ENCODE measurements around the gene YAP1. TPM values are rescaled to one million over a fixed set of nuclear protein-coding genes. Genes with fewer than 3 reads are reported as not detected.

Gene YAP1
- total and polyA plus RNA-seq, 2 of the 4 experiments (the other 2 are of a cell fraction), result 121 to 251 TPM

GRCh38 chr11:102186551-102187191, 76.4 kb downstream of the YAP1 start:
- Histone ChIP-seq H2AK5ac (ENCODE audit: low read depth, low read length) (peak overlapping the region; percentile 84), H3K36me3 (ENCODE audit: control insufficient read depth, insufficient read depth, low read length) (peaks cover 5% of the 10 kb centered on the region), H3K56ac (ENCODE audit: extremely low read depth, insufficient read depth, low read length) (no peak overlapping the region), H4K5ac (ENCODE audit: low read depth, low read length) (no peak overlapping the region), H3K4ac (ENCODE audit: low read depth, low read length) (0 out of 2 replicates have a peak overlapping the region, but pooled peaks have one; percentile 37), H3K4me3 (ENCODE audit: insufficient read depth, low read depth, low read length) (no peak overlapping the region), H4K91ac (ENCODE audit: insufficient read depth, low read depth, low read length) (0 out of 2 replicates have a peak overlapping the region, but pooled peaks have one; percentile 11), H2AFZ (replicated peaks; ENCODE audit: low read length, poor library complexity) (no peak overlapping the region), H2BK5ac (ENCODE audit: low read depth, low read length, poor library complexity, severe bottlenecking) (peak overlapping the region; percentile 32), H4K20me1 (ENCODE audit: insufficient read depth, low read length) (peaks cover 6% of the 10 kb centered on the region; the same call in 1 of the 2 replicates), H2BK15ac (ENCODE audit: low read depth, low read length) (peak overlapping the region; percentile 37; the same call in 1 of the 3 replicates), H2BK120ac (ENCODE audit: low read depth, low read length) (peak overlapping the region; percentile 33; the same call in 1 of the 2 replicates), H3K27ac (ENCODE audit: insufficient read depth, low read length) (peak overlapping the region; percentile 80; the same call in 1 of the 2 replicates), H3K9me3 (ENCODE audit: control insufficient read depth, insufficient read depth, low read length) (no peaks in the 10 kb centered on the region), H3K9ac (ENCODE audit: low read depth, low read length) (no peak overlapping the region), H4K8ac (ENCODE audit: low read depth in 2 of 2, low read length in 2 of 2) (peak overlapping the region; percentile 2 to 25; a peak in 1 of 4 replicates), H3K23ac (ENCODE audit: low read depth, low read length) (peak overlapping the region; percentile 82), H3K14ac (replicated peaks; ENCODE audit: low read depth, low read length) (peak overlapping the region; percentile 74; the same call in 1 of the 2 replicates), H3K79me1 (ENCODE audit: low read depth in 1 of 2, low read length in 2 of 2) (peaks cover 57 to 78% of the 10 kb centered on the region in 2 experiments), H2AK9ac (replicated peaks; ENCODE audit: low read depth, low read length, poor library complexity) (no peak overlapping the region), H3K9me1 (ENCODE audit: insufficient read depth, low read length) (peaks cover 17% of the 10 kb centered on the region), H3K27me3 (ENCODE audit: control insufficient read depth, insufficient read depth, low read length) (no peaks in the 10 kb centered on the region), H3K4me2 (ENCODE audit: low read depth, low read length) (peak overlapping the region; percentile 18), H3K18ac (ENCODE audit: low read depth, low read length) (peak overlapping the region; percentile 5; the same call in 1 of the 2 replicates), H3K4me1 (ENCODE audit: control insufficient read depth, insufficient read depth, low read length) (peaks cover 13% of the 10 kb centered on the region), H2BK20ac (ENCODE audit: low read depth, low read length) (peak overlapping the region; percentile 40; the same call in 1 of the 2 replicates)
- no peak for DNase-seq
- ChIA-PET POLR2A (ENCODE audit: unreplicated experiment) (interaction anchor here (0.6 to 0.7 kb wide), 2 partner anchors 16 to 24 kb away, joined by 3 read pairs; no protein-coding TSS in a partner anchor), CTCF (interaction anchor here (3.2 kb wide), 1 partner anchor 9 kb away, joined by 9 read pairs; no protein-coding TSS in a partner anchor)
- dilution Hi-C loops (cut with HindIII; ENCODE audit: low sequenced_read_pairs, unreplicated experiment), result no loop called here
- peak; percentile 32; the same call in 1 of the 2 replicates for ATAC-seq (ENCODE audit: low read depth)
- in situ Hi-C loops (cut with MboI; ENCODE audit: low sequenced_read_pairs), result no loop called here
- TF ChIP-seq CTCF (conservative IDR thresholded peaks at IDR 0.05; ENCODE audit: low read depth, low read length) (no peak), MAZ (IDR thresholded peaks at IDR 0.05; ENCODE audit: borderline replicate concordance, low read depth, low read length) (no peak), CEBPB (IDR thresholded peaks at IDR 0.05; ENCODE audit: low read depth, low read length) (no peak), POLR2A (IDR thresholded peaks at IDR 0.05; ENCODE audit: low read depth, low read length) (no peak), RCOR1 (IDR thresholded peaks at IDR 0.05; ENCODE audit: insufficient replicate concordance, low read length) (no peak), CHD1 (IDR thresholded peaks at IDR 0.05; ENCODE audit: low read depth, low read length) (no peak), RAD21 (IDR thresholded peaks at IDR 0.05; ENCODE audit: low read length) (no peak), SMC3 (IDR thresholded peaks at IDR 0.05; ENCODE audit: low read depth, low read length) (no peak), FOS (IDR thresholded peaks at IDR 0.05; ENCODE audit: low read depth, low read length) (no peak), MXI1 (IDR thresholded peaks at IDR 0.05; ENCODE audit: borderline replicate concordance, low read depth, low read length) (no peak), MAFK (IDR thresholded peaks at IDR 0.05; ENCODE audit: low read depth, low read length) (no peak)
- no CpG with 5 or more reads among the region's 6 CpGs for WGBS, 2 experiments (ENCODE audit: extremely low coverage in 2 of 2, insufficient read length in 1 of 2)
- BruUV-seq (replicated peaks), result no TSS peak
- intact Hi-C loops (cut with micrococcal nuclease), result loop anchor here (5.0 kb wide), 1 partner anchor 74 kb away; the partner anchor contains the start of gene YAP1
